DOHH2 (cell line): ENCODE data around the gene FHOD3.

Experiments used
- H3F3A ChIP-seq: fragments of 200-600 bp; sonication (generic), shearing (Covaris generic); 2 replicates; pipeline ENCODE4 v1.6.0; 2016; ENCODE audit warnings: antibody characterized with exemption, mild to moderate bottlenecking; ENCODE audit not compliant: control insufficient read depth, insufficient read depth
- H3K27ac ChIP-seq: fragments of 200-600 bp; sonication (generic); 2 replicates; pipeline ENCODE4 v1.5.1; 2014; ENCODE audit warnings: low read depth, mild to moderate bottlenecking, low read length, moderate library complexity
- H3K27me3 ChIP-seq: fragments of 200-600 bp; sonication (generic); 2 replicates; pipeline ENCODE4 v1.6.1; 2014; ENCODE audit warnings: mild to moderate bottlenecking, low read length, mixed read lengths; ENCODE audit not compliant: control insufficient read depth
- H3K36me3 ChIP-seq: fragments of 200-600 bp; sonication (generic); 2 replicates; pipeline ENCODE4 v1.6.1; 2014; ENCODE audit warnings: mild to moderate bottlenecking, low read length, moderate library complexity, mixed read lengths; ENCODE audit not compliant: control insufficient read depth
- H3K4me1 ChIP-seq: fragments of 200-600 bp; sonication (generic); 2 replicates; pipeline ENCODE4 v1.6.1; 2014; ENCODE audit warnings: mild to moderate bottlenecking, low read length, mixed read lengths; ENCODE audit not compliant: control insufficient read depth
- H3K4me2 ChIP-seq: fragments of 200-600 bp; sonication (generic); 2 replicates; pipeline ENCODE4 v1.6.0; 2014; ENCODE audit warnings: mild to moderate bottlenecking, low read length, moderate library complexity
- H3K4me3 ChIP-seq: fragments of 200-600 bp; sonication (generic); 2 replicates; pipeline ENCODE4 v1.5.1; 2014; ENCODE audit warnings: mild to moderate bottlenecking, low read length, mixed read lengths
- H3K79me2 ChIP-seq: fragments of 200-600 bp; sonication (generic); 2 replicates; pipeline ENCODE4 v1.6.1; 2014; ENCODE audit warnings: mild to moderate bottlenecking, low read length, mixed read lengths; ENCODE audit not compliant: control insufficient read depth
- H3K9me2 ChIP-seq: fragments of 200-600 bp; sonication (generic); replicated peaks from 2 replicates; pipeline ENCODE4 v1.6.1; 2014; ENCODE audit warnings: mild to moderate bottlenecking, low read length, mixed read lengths; ENCODE audit not compliant: control insufficient read depth
- H3K9me3 ChIP-seq: fragments of 200-600 bp; sonication (generic); 2 replicates; pipeline ENCODE4 v1.6.1; 2014; ENCODE audit warnings: antibody characterized with exemption, low read length, mixed read lengths; ENCODE audit not compliant: control insufficient read depth, insufficient read depth
- H4K20me1 ChIP-seq: fragments of 200-600 bp; sonication (generic); 2 replicates; pipeline ENCODE4 v1.6.0; 2014; ENCODE audit warnings: low read depth, mild to moderate bottlenecking, antibody characterized with exemption, low read length, moderate library complexity; ENCODE audit not compliant: control insufficient read depth, insufficient read depth
- EZH2phosphoT487 ChIP-seq: fragments of 200-600 bp; sonication (generic); IDR thresholded peaks from 2 replicates; pipeline ENCODE4 v1.6.1; 2017; ENCODE audit warnings: borderline replicate concordance, mild to moderate bottlenecking, antibody characterized with exemption, low read length, moderate library complexity, mixed read lengths
- TF ChIP-seq, protein P1 (sequence below): fragments of 200-600 bp; sonication (generic); IDR thresholded peaks from one replicate; pipeline ENCODE4 v1.5.1; 2014; ENCODE audit warnings: antibody characterized with exemption, mild to moderate bottlenecking, low read depth, low read length; ENCODE audit not compliant: poor library complexity, severe bottlenecking

FHOD3 gene

DNA sequence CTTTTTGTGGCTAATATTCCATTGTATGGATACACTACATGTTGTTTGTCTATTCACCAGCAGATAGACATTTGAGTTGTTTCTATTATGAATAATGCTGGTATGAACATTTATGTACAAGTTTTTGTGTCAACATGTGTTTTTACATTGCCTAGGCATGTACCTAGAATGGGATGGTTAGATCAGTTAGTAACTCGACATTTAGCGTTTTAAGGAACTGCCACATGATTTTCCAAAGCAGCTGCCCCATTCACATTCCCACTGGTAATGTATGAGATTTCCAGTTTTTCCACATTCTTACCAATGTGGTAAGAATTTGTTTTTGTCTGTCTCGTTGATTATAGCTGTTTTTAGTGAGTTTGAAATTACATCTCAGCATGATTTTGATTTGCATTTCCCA, 112.8 kb downstream of the FHOD3 start:
- TF ChIP-seq EZH2phosphoT487 = no peak
- TF ChIP-seq, protein P1, sequence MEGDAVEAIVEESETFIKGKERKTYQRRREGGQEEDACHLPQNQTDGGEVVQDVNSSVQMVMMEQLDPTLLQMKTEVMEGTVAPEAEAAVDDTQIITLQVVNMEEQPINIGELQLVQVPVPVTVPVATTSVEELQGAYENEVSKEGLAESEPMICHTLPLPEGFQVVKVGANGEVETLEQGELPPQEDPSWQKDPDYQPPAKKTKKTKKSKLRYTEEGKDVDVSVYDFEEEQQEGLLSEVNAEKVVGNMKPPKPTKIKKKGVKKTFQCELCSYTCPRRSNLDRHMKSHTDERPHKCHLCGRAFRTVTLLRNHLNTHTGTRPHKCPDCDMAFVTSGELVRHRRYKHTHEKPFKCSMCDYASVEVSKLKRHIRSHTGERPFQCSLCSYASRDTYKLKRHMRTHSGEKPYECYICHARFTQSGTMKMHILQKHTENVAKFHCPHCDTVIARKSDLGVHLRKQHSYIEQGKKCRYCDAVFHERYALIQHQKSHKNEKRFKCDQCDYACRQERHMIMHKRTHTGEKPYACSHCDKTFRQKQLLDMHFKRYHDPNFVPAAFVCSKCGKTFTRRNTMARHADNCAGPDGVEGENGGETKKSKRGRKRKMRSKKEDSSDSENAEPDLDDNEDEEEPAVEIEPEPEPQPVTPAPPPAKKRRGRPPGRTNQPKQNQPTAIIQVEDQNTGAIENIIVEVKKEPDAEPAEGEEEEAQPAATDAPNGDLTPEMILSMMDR = no peak
- no peaks in the 10 kb centered on the region for H3K79me2 ChIP-seq
- H3K9me3 ChIP-seq = no peaks in the 10 kb centered on the region
- no peak overlapping the region for H3K4me3 ChIP-seq
- no peaks in the 10 kb centered on the region for H3K27me3 ChIP-seq
- no peak overlapping the region for H3K4me2 ChIP-seq
- H3K9me2 ChIP-seq = no peaks in the 10 kb centered on the region
- no peak overlapping the region for H3K27ac ChIP-seq
- no peaks in the 10 kb centered on the region for H3F3A ChIP-seq
- H3K36me3 ChIP-seq = no peaks in the 10 kb centered on the region
- H4K20me1 ChIP-seq = no peaks in the 10 kb centered on the region
- no peaks in the 10 kb centered on the region for H3K4me1 ChIP-seq

GRCh38 chr18:36411745-36412168, 114.2 kb downstream of the FHOD3 start:
- H3K27me3 ChIP-seq = no peaks in the 10 kb centered on the region
- H3K27ac ChIP-seq = no peak overlapping the region
- no peaks in the 10 kb centered on the region for H3K36me3 ChIP-seq
- no peaks in the 10 kb centered on the region for H4K20me1 ChIP-seq
- no peaks in the 10 kb centered on the region for H3K9me3 ChIP-seq
- no peak overlapping the region for H3K4me3 ChIP-seq
- no peaks in the 10 kb centered on the region for H3K79me2 ChIP-seq
- no peaks in the 10 kb centered on the region for H3K4me1 ChIP-seq
- TF ChIP-seq, protein P1 = peak; percentile 36
- TF ChIP-seq EZH2phosphoT487 = no peak
- H3K9me2 ChIP-seq = no peaks in the 10 kb centered on the region
- no peaks in the 10 kb centered on the region for H3F3A ChIP-seq
- H3K4me2 ChIP-seq = no peak overlapping the region

- Histone ChIP-seq H3K4me3 (no peak overlapping the region), H4K20me1 (no peaks in the 10 kb centered on the region), H3K4me1 (no peaks in the 10 kb centered on the region), H3K27ac (no peak overlapping the region), H3F3A (no peaks in the 10 kb centered on the region), H3K79me2 (no peaks in the 10 kb centered on the region), H3K27me3 (no peaks in the 10 kb centered on the region), H3K9me3 (no peaks in the 10 kb centered on the region), H3K9me2 (no peaks in the 10 kb centered on the region), H3K4me2 (no peak overlapping the region), H3K36me3 (no peaks in the 10 kb centered on the region)
- TF ChIP-seq, protein P1 = no peak
- TF ChIP-seq EZH2phosphoT487 = no peak
Observed at GRCh38 chr18:36412778-36413177, 115.3 kb downstream of the FHOD3 start.

DNA sequence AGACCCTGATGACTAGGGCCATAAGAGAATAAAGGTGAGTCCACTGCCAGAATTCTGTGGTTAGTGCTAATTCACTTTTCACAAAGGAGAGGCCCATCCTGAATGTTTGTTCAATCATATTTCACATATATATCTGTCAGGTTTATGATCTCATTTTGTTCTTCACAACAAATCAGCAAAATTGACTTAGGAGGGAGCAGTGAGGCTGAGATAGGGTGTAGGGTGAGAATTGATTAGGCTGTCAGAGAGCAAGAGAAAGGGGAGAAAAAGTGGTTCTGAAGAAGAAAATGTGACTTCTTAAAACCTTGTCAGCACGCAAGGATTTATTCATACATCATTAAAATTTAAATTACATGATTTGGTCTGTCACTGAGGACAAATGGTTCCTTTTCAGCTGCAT, 117.7 kb downstream of the FHOD3 start:
- Histone ChIP-seq H3K9me3 (no peaks in the 10 kb centered on the region), H3K9me2 (no peaks in the 10 kb centered on the region), H3K4me2 (no peak overlapping the region), H3K27me3 (no peaks in the 10 kb centered on the region), H3K27ac (no peak overlapping the region), H3K36me3 (no peaks in the 10 kb centered on the region), H3K4me1 (no peaks in the 10 kb centered on the region), H3K4me3 (no peak overlapping the region), H4K20me1 (no peaks in the 10 kb centered on the region), H3F3A (no peaks in the 10 kb centered on the region), H3K79me2 (no peaks in the 10 kb centered on the region)
- TF ChIP-seq, protein P1 = no peak
- no peak for TF ChIP-seq EZH2phosphoT487
